ENCODE results near the gene CMIP. TPM values are rescaled to one million over a fixed set of nuclear protein-coding genes. Genes with fewer than 3 reads are reported as not detected.

Gene CMIP
- total and polyA plus RNA-seq, 10 of the 15 experiments (the other 5 are each of a cell fraction or from before 2014, with no cell fraction given), result 1.2 to 43.2 (median 4.4) TPM

DNA sequence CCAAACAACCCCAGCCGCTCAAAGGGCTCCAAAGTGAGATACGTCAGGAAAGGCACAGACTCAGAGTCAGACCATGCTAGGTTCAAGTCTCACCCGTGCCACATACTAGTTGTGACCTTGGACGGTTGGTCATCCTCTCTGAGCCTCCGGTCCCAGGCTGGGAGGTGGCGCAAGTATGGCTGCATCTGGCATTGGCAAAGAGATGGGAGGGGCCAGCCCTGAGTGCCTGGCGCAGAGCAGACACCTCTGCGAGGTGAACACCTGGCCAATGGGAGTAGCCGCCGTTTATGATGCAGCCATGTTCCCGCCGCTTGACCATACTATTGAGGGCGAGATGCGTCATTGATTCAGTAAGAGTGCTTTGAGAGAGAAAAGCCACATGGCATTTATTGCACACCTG is 236.7 kb downstream of the CMIP start:
- H3K36me3 ChIP-seq (ENCODE audit: control insufficient read depth in 2 of 2, insufficient read depth in 2 of 2, low read length in 1 of 2), result peaks cover 4 to 6% of the 10 kb centered on the region in 2 experiments; a peak in 3 of 4 replicates
- WGBS (ENCODE audit: insufficient coverage, insufficient replicate concordance, low lambda C conversion rate, missing lambda C conversion rate), result 98% methylated on average over 14 of the region's 14 CpGs
- TF ChIP-seq, protein P1, sequence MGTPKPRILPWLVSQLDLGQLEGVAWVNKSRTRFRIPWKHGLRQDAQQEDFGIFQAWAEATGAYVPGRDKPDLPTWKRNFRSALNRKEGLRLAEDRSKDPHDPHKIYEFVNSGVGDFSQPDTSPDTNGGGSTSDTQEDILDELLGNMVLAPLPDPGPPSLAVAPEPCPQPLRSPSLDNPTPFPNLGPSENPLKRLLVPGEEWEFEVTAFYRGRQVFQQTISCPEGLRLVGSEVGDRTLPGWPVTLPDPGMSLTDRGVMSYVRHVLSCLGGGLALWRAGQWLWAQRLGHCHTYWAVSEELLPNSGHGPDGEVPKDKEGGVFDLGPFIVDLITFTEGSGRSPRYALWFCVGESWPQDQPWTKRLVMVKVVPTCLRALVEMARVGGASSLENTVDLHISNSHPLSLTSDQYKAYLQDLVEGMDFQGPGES (IDR thresholded peaks at IDR 0.05), result no peak
- TF ChIP-seq, protein P2, sequence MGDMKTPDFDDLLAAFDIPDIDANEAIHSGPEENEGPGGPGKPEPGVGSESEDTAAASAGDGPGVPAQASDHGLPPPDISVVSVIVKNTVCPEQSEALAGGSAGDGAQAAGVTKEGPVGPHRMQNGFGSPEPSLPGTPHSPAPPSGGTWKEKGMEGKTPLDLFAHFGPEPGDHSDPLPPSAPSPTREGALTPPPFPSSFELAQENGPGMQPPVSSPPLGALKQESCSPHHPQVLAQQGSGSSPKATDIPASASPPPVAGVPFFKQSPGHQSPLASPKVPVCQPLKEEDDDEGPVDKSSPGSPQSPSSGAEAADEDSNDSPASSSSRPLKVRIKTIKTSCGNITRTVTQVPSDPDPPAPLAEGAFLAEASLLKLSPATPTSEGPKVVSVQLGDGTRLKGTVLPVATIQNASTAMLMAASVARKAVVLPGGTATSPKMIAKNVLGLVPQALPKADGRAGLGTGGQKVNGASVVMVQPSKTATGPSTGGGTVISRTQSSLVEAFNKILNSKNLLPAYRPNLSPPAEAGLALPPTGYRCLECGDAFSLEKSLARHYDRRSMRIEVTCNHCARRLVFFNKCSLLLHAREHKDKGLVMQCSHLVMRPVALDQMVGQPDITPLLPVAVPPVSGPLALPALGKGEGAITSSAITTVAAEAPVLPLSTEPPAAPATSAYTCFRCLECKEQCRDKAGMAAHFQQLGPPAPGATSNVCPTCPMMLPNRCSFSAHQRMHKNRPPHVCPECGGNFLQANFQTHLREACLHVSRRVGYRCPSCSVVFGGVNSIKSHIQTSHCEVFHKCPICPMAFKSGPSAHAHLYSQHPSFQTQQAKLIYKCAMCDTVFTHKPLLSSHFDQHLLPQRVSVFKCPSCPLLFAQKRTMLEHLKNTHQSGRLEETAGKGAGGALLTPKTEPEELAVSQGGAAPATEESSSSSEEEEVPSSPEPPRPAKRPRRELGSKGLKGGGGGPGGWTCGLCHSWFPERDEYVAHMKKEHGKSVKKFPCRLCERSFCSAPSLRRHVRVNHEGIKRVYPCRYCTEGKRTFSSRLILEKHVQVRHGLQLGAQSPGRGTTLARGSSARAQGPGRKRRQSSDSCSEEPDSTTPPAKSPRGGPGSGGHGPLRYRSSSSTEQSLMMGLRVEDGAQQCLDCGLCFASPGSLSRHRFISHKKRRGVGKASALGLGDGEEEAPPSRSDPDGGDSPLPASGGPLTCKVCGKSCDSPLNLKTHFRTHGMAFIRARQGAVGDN (IDR thresholded peaks at IDR 0.05), result no peak
- TF ChIP-seq STAT3 (IDR thresholded peaks at IDR 0.05; ENCODE audit: low read depth, low read length), result no peak
- TF ChIP-seq NR2C2 (IDR thresholded peaks at IDR 0.05; ENCODE audit: borderline replicate concordance, control insufficient read depth, insufficient read length, low read depth), result no peak
- no peak for TF ChIP-seq IKZF1 (conservative IDR thresholded peaks at IDR 0.05)
- no peak for TF ChIP-seq NBN (IDR thresholded peaks at IDR 0.05)
- TF ChIP-seq CBFB (IDR thresholded peaks at IDR 0.05; ENCODE audit: low read depth), result no peak
- no peak for TF ChIP-seq POLR2A (IDR thresholded peaks at IDR 0.05; ENCODE audit: low read depth, low read length)
- TF ChIP-seq, protein P3, sequence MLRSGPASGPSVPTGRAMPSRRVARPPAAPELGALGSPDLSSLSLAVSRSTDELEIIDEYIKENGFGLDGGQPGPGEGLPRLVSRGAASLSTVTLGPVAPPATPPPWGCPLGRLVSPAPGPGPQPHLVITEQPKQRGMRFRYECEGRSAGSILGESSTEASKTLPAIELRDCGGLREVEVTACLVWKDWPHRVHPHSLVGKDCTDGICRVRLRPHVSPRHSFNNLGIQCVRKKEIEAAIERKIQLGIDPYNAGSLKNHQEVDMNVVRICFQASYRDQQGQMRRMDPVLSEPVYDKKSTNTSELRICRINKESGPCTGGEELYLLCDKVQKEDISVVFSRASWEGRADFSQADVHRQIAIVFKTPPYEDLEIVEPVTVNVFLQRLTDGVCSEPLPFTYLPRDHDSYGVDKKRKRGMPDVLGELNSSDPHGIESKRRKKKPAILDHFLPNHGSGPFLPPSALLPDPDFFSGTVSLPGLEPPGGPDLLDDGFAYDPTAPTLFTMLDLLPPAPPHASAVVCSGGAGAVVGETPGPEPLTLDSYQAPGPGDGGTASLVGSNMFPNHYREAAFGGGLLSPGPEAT (IDR thresholded peaks at IDR 0.05; ENCODE audit: low read depth), result no peak
- no peak for TF ChIP-seq FOXM1 (IDR thresholded peaks at IDR 0.05; ENCODE audit: low read depth, low read length)
- no peak for TF ChIP-seq NFYB (IDR thresholded peaks at IDR 0.05; ENCODE audit: insufficient read depth, low read depth, low read length)
- TF ChIP-seq, protein P4, sequence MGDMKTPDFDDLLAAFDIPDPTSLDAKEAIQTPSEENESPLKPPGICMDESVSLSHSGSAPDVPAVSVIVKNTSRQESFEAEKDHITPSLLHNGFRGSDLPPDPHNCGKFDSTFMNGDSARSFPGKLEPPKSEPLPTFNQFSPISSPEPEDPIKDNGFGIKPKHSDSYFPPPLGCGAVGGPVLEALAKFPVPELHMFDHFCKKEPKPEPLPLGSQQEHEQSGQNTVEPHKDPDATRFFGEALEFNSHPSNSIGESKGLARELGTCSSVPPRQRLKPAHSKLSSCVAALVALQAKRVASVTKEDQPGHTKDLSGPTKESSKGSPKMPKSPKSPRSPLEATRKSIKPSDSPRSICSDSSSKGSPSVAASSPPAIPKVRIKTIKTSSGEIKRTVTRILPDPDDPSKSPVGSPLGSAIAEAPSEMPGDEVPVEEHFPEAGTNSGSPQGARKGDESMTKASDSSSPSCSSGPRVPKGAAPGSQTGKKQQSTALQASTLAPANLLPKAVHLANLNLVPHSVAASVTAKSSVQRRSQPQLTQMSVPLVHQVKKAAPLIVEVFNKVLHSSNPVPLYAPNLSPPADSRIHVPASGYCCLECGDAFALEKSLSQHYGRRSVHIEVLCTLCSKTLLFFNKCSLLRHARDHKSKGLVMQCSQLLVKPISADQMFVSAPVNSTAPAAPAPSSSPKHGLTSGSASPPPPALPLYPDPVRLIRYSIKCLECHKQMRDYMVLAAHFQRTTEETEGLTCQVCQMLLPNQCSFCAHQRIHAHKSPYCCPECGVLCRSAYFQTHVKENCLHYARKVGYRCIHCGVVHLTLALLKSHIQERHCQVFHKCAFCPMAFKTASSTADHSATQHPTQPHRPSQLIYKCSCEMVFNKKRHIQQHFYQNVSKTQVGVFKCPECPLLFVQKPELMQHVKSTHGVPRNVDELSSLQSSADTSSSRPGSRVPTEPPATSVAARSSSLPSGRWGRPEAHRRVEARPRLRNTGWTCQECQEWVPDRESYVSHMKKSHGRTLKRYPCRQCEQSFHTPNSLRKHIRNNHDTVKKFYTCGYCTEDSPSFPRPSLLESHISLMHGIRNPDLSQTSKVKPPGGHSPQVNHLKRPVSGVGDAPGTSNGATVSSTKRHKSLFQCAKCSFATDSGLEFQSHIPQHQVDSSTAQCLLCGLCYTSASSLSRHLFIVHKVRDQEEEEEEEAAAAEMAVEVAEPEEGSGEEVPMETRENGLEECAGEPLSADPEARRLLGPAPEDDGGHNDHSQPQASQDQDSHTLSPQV (IDR thresholded peaks at IDR 0.05), result no peak
- TF ChIP-seq MYC (IDR thresholded peaks at IDR 0.05; ENCODE audit: insufficient read depth, insufficient read length, insufficient replicate concordance, low read length, severe bottlenecking), result no peak
- no peak for TF ChIP-seq BCL11A (IDR thresholded peaks at IDR 0.05; ENCODE audit: low read depth, low read length)
- no peak for TF ChIP-seq YY1 (IDR thresholded peaks at IDR 0.05; ENCODE audit: low read depth, low read length)

More for the DNA sequence above, 236.7 kb downstream of the CMIP start:
- no peaks in the 10 kb centered on the region for H3K9me3 ChIP-seq (replicated peaks; ENCODE audit: control insufficient read depth, insufficient read depth, low read length)
- ChIA-PET POLR2A (no interaction called here), CTCF (no interaction called here), SMC1A (ENCODE audit: uncharacterized antibody, unreplicated experiment) (no interaction called here), RAD21 (ENCODE audit: unreplicated experiment) (no interaction called here)
- H3K27me3 ChIP-seq (replicated peaks in 1 of 2; ENCODE audit: control insufficient read depth in 2 of 2, insufficient read depth in 2 of 2, low read length in 1 of 2), result no peaks in the 10 kb centered on the region
- H3K9ac ChIP-seq (ENCODE audit: control insufficient read depth, insufficient read depth, low read length), result no peak overlapping the region
- no peak overlapping the region for H3K27ac ChIP-seq (ENCODE audit: control insufficient read depth, insufficient read depth)
- H3K79me2 ChIP-seq (ENCODE audit: control insufficient read depth, insufficient read depth, low read length), result no peaks in the 10 kb centered on the region
- H3K4me2 ChIP-seq (ENCODE audit: control insufficient read depth, insufficient read depth), result no peak overlapping the region
- intact Hi-C loops (cut with micrococcal nuclease; ENCODE audit: unreplicated experiment), result no loop called here
- no peak for FAIRE-seq
- no TSS peak for BruUV-seq (replicated peaks)
- H3K4me3 ChIP-seq, result no peak overlapping the region
- no peak for DNase-seq (ENCODE audit: low read depth, low spot score)
- ATAC-seq, result no peak
- H3K4me1 ChIP-seq (ENCODE audit: control insufficient read depth, insufficient read depth, low read length), result no peaks in the 10 kb centered on the region
- in situ Hi-C loops (cut with MboI), result no loop called here
- H2AFZ ChIP-seq (ENCODE audit: control insufficient read depth, low read depth, low read length), result no peak overlapping the region
- H4K20me1 ChIP-seq (ENCODE audit: control insufficient read depth, insufficient read depth), result no peaks in the 10 kb centered on the region; the same call in 1 of the 2 replicates

Data from GM12878 (cell line).